H1 (cell line): Measurements from ENCODE around the gene CD248.

Source experiments
- CHD2 ChIP-seq: IDR thresholded peaks from 2 replicates; pipeline ENCODE4 v1.6.1; 2012; ENCODE audit warnings: low read length, improper control_type of control experiment
- EP300 ChIP-seq, 2 experiments: IDR thresholded peaks; 1 replicate in 1 of 2; 2 replicates in 1 of 2; pipeline ENCODE4 v1.6.1; 2011 to 2012; ENCODE audit warnings: low read depth in 2 of 2, low read length in 2 of 2, mild to moderate bottlenecking in 2 of 2, borderline replicate concordance in 1 of 2, inconsistent platforms in 1 of 2, moderate library complexity in 1 of 2
- EZH2 ChIP-seq: fragments of 200-600 bp; sonication (generic); IDR thresholded peaks from 2 replicates; pipeline ENCODE4 v1.7.1; 2012; ENCODE audit warnings: low read depth, mild to moderate bottlenecking, moderate library complexity, low read length, inconsistent platforms; ENCODE audit not compliant: severe bottlenecking
- GABPA ChIP-seq: IDR thresholded peaks from 2 replicates; pipeline ENCODE4 v1.6.1; 2011; ENCODE audit warnings: mild to moderate bottlenecking, low read length, moderate library complexity, borderline replicate concordance; ENCODE audit not compliant: insufficient read depth
- POLR2A ChIP-seq, 2 experiments: IDR thresholded peaks; 1 replicate in 1 of 2; 2 replicates in 1 of 2; pipeline ENCODE4 v1.6.1; 2011; ENCODE audit warnings: low read depth in 2 of 2, low read length in 2 of 2, mild to moderate bottlenecking in 2 of 2; ENCODE audit errors: control extremely low read depth in 1 of 2
- POLR2AphosphoS5 ChIP-seq: IDR thresholded peaks from 2 replicates; pipeline ENCODE4 v1.6.1; 2011; ENCODE audit warnings: low read depth, low read length
- TF ChIP-seq, protein P1 (sequence below): IDR thresholded peaks from 2 replicates; pipeline ENCODE4 v1.6.1; 2012; ENCODE audit warnings: inconsistent platforms
- TF ChIP-seq, protein P2 (sequence below), 3 experiments: IDR thresholded peaks; 1 replicate in 2 of 3; 2 replicates in 1 of 3; pipeline versions ENCODE4 v1.5.1 to v1.6.1; 2011; ENCODE audit warnings: low read length in 3 of 3, mild to moderate bottlenecking in 3 of 3, inconsistent platforms in 2 of 3, low read depth in 1 of 3, moderate library complexity in 1 of 3; ENCODE audit not compliant: insufficient read depth in 1 of 3; ENCODE audit errors: control extremely low read depth in 1 of 3

DNA sequence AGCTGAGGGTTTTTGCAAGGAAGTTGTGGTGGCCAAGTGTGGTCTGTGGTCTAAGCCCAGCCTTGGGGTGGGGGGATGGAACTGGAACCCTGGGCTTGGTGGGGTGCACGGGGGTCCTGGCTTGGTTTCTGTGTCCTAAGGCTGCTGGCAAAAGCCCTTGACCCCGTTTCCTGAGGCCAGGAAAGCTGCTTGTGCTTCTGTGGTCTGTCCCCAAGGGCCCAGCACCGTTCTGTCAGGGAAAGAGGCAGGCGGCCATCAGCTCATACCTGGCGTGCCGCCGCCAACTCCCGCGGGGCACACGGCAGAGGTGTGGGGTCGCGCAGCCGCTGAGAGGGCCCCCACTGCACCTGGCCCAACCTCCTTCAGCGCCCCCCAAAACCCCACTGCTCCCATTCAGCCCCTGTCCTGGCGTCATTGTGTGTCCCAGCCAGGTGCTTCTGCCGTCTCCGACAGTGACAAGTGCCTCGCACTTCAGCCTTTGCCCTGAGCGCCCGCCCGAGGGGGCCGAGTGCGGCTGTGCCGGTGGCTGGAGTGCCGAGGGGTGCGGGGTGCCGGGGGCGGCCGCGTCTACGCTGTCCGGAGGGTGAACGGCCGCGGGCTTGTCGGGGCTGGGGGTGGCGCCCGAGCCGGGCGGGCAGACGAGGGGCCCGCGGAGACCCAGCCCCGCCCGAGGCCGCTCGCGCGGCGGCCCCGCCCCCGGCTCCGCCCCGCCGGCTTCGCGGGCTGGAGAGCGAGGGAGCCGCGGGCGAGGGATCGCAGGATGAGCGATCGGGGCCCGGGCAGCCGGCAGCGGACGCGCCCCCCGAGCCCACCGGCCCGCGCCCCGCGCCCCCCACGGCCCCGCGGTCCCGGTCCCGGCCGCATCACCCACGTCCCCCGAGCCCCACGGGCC lies 39.1 kb downstream of the CD248 start, which contains the start of gene CNIH2:
- TF ChIP-seq POLR2AphosphoS5 (0 out of 2 replicates have a peak, but pooled peaks have one; percentile 7), CHD2 (no peak), EZH2 (no peak), POLR2A (IDR thresholded peaks at IDR 0.05; ENCODE audit: control extremely low read depth in 1 of 2, low read depth in 2 of 2, low read length in 2 of 2) (peak in 1 of 2 experiments; percentile 36; a peak in 1 of 3 replicates), EP300 (IDR thresholded peaks at IDR 0.05; ENCODE audit: borderline replicate concordance in 1 of 2, low read depth in 2 of 2, low read length in 2 of 2) (no peak), GABPA (no peak)
- TF ChIP-seq, protein P1, sequence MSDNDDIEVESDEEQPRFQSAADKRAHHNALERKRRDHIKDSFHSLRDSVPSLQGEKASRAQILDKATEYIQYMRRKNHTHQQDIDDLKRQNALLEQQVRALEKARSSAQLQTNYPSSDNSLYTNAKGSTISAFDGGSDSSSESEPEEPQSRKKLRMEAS = no peak
- TF ChIP-seq, protein P2, sequence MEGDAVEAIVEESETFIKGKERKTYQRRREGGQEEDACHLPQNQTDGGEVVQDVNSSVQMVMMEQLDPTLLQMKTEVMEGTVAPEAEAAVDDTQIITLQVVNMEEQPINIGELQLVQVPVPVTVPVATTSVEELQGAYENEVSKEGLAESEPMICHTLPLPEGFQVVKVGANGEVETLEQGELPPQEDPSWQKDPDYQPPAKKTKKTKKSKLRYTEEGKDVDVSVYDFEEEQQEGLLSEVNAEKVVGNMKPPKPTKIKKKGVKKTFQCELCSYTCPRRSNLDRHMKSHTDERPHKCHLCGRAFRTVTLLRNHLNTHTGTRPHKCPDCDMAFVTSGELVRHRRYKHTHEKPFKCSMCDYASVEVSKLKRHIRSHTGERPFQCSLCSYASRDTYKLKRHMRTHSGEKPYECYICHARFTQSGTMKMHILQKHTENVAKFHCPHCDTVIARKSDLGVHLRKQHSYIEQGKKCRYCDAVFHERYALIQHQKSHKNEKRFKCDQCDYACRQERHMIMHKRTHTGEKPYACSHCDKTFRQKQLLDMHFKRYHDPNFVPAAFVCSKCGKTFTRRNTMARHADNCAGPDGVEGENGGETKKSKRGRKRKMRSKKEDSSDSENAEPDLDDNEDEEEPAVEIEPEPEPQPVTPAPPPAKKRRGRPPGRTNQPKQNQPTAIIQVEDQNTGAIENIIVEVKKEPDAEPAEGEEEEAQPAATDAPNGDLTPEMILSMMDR (IDR thresholded peaks at IDR 0.05; ENCODE audit: control extremely low read depth in 1 of 3, insufficient read depth in 1 of 3, low read depth in 1 of 3, low read length in 3 of 3) = no peak
